ES-I3 (cell line): ENCODE measurements around the gene KNOP1.
"Not testable (repeated sequence)": the region's sequence is repeated elsewhere in the genome, so short reads cannot be mapped to it uniquely, and the experiment has no call there.

Experiments used
- H3K36me3 ChIP-seq: 2 replicates; pipeline ENCODE4 v1.6.1; 2013; ENCODE audit warnings: mild to moderate bottlenecking, low read length, control low read depth, moderate library complexity; ENCODE audit not compliant: insufficient read depth
- H3K4me1 ChIP-seq: 2 replicates; pipeline ENCODE4 v1.6.1; 2013; ENCODE audit warnings: mild to moderate bottlenecking, control low read depth, low read length; ENCODE audit not compliant: insufficient read depth
- H3K9ac ChIP-seq: 2 replicates; pipeline ENCODE4 v1.6.1; 2013; ENCODE audit warnings: low read depth, mild to moderate bottlenecking, low read length, moderate library complexity
- H3K9me3 ChIP-seq: 2 replicates; pipeline ENCODE4 v1.6.1; 2013; ENCODE audit warnings: mild to moderate bottlenecking, low read length, moderate library complexity; ENCODE audit not compliant: control insufficient read depth, insufficient read depth

Gene KNOP1

GRCh38 chr16:19694989-19695388 is 23.0 kb downstream of the KNOP1 start:
- Histone ChIP-seq H3K9me3 (no peaks in the 10 kb centered on the region), H3K9ac (no peak overlapping the region), H3K4me1 (no peaks in the 10 kb centered on the region), H3K36me3 (peaks cover 15% of the 10 kb centered on the region)

GRCh38 chr16:19691161-19691711 is 26.8 kb downstream of the KNOP1 start:
- peaks cover 7% of the 10 kb centered on the region for H3K4me1 ChIP-seq
- no peak overlapping the region for H3K9ac ChIP-seq
- H3K9me3 ChIP-seq: no peaks in the 10 kb centered on the region
- H3K36me3 ChIP-seq: peaks cover 10% of the 10 kb centered on the region

- Histone ChIP-seq H3K9ac (no peak overlapping the region), H3K9me3 (no peaks in the 10 kb centered on the region), H3K36me3 (peaks cover 16% of the 10 kb centered on the region), H3K4me1 (peaks cover 7% of the 10 kb centered on the region)
These were observed 27.8 kb downstream of the KNOP1 start for GRCh38 chr16:19690196-19690595.

DNA sequence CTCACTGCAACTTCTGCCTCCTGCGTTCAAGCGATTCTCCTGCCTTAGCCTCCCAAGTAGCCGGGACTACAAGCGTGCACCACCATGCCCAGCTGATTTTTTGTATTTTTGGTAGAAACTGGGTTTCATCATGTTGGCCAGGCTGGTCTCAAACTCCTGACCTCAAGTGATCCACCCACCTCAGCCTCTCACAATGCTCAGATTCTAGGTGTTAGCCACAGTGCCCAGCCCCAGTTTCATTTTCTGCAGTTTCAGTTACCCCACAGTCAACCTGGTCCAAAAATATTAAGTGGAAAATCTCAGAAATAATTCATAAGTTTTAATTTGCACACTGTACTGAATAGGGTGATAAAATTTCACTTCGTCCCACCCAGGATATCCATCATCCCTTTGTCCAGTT is 28.7 kb downstream of the KNOP1 start:
- Histone ChIP-seq H3K9me3 (no peaks in the 10 kb centered on the region), H3K36me3 (peaks cover 18% of the 10 kb centered on the region), H3K4me1 (peaks cover 7% of the 10 kb centered on the region), H3K9ac (no peak overlapping the region)

- H3K9ac ChIP-seq: no peak overlapping the region
- peaks cover 19% of the 10 kb centered on the region for H3K36me3 ChIP-seq
- no peaks in the 10 kb centered on the region for H3K9me3 ChIP-seq
- peaks cover 7% of the 10 kb centered on the region for H3K4me1 ChIP-seq
These were observed 29.5 kb downstream of the KNOP1 start for GRCh38 chr16:19688396-19689024.

- no peaks in the 10 kb centered on the region for H3K9me3 ChIP-seq
- H3K9ac ChIP-seq: no peak overlapping the region
- peaks cover 21% of the 10 kb centered on the region for H3K36me3 ChIP-seq
- H3K4me1 ChIP-seq: peaks cover 7% of the 10 kb centered on the region
These were observed 30.7 kb downstream of the KNOP1 start for GRCh38 chr16:19687279-19687678.

DNA sequence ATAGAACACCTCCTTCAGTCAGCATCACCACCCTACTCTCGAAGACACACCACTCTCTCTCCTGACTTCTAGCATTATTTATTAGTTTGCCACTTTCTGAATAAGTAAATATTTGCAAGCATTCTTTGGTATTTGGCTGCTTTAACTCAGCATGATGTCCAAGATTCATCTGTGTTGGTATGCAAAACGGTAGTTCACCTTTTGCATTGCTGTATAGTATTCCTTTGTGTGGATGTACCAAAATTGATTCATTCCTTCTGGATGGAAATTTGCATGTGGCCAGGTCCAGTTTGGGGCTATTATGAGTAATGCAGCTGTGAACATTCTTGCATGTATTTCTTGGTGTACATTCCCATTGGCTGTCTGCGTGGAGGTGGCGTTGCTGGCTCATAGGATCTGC is 32.9 kb downstream of the KNOP1 start:
- H3K36me3 ChIP-seq: peaks cover 18% of the 10 kb centered on the region
- no peaks in the 10 kb centered on the region for H3K9me3 ChIP-seq
- H3K9ac ChIP-seq: no peak overlapping the region
- H3K4me1 ChIP-seq: peaks cover 7% of the 10 kb centered on the region

GRCh38 chr16:19683453-19684236 is 34.4 kb downstream of the KNOP1 start:
- Histone ChIP-seq H3K36me3 (peaks cover 18% of the 10 kb centered on the region), H3K4me1 (peaks cover 7% of the 10 kb centered on the region), H3K9ac (no peak overlapping the region), H3K9me3 (no peaks in the 10 kb centered on the region)

DNA sequence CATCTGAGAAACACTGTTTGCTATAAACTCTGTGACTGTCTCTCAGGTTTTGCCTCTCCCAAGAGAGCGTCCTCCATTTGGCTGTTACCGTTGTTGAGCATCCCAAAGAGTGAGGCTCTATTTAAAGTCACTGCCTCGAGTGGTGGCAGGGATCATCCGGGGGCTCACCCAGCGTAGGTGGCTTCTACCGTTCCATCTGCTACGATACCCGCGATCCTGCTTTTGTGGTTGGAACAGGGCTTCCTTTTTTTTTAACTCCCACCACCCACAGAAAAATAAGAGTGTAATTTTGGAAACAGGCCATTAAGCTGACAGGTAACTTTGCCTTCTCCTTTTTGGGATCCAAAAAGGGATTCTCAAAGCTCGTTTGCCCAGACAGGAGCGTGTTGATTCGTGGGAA is 36.4 kb downstream of the KNOP1 start:
- H3K36me3 ChIP-seq: peaks cover 18% of the 10 kb centered on the region
- no peaks in the 10 kb centered on the region for H3K9me3 ChIP-seq
- no peaks in the 10 kb centered on the region for H3K4me1 ChIP-seq
- H3K9ac ChIP-seq: no peak overlapping the region

- no peaks in the 10 kb centered on the region for H3K4me1 ChIP-seq
- H3K36me3 ChIP-seq: peaks cover 18% of the 10 kb centered on the region
- H3K9ac ChIP-seq: no peak overlapping the region
- no peaks in the 10 kb centered on the region for H3K9me3 ChIP-seq
These were observed 37.1 kb downstream of the KNOP1 start for GRCh38 chr16:19680881-19681340.

GRCh38 chr16:19679281-19679680 is 38.7 kb downstream of the KNOP1 start:
- not testable (repeated sequence) for H3K4me1 ChIP-seq, H3K9ac ChIP-seq, H3K9me3 ChIP-seq
- peaks cover 10% of the 10 kb centered on the region; the same call in 1 of the 2 replicates for H3K36me3 ChIP-seq

GRCh38 chr16:19678804-19679203 is 39.2 kb downstream of the KNOP1 start:
- no peak overlapping the region for H3K9ac ChIP-seq
- no peaks in the 10 kb centered on the region for H3K4me1 ChIP-seq
- H3K36me3 ChIP-seq: peaks cover 10% of the 10 kb centered on the region; the same call in 1 of the 2 replicates
- H3K9me3 ChIP-seq: no peaks in the 10 kb centered on the region

DNA sequence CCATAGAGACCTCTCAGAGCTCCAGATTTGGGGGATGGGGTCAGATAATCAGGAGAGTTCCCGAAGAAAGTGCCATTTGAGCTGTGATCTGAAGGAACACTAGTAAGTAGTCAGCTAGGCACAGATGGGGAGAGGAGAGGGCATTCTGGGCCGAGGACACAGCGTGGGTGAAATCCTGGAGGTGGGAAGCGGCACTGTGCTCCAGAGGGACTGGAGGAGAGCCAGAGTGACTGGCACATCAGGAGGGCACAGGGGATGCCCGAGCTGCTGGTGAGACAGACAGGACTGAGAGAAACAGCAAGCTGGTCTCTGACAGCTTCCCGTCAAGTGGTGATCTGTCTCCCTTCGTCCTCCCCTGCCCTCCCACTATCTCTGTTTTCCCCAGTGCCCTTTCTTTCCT is 40.6 kb downstream of the KNOP1 start:
- no peaks in the 10 kb centered on the region for H3K4me1 ChIP-seq
- no peaks in the 10 kb centered on the region for H3K9me3 ChIP-seq
- no peaks in the 10 kb centered on the region for H3K36me3 ChIP-seq
- no peak overlapping the region for H3K9ac ChIP-seq

- no peaks in the 10 kb centered on the region for H3K36me3 ChIP-seq
- H3K9me3 ChIP-seq: no peaks in the 10 kb centered on the region
- H3K9ac ChIP-seq: no peak overlapping the region
- no peaks in the 10 kb centered on the region for H3K4me1 ChIP-seq
These were observed 43.5 kb downstream of the KNOP1 start for GRCh38 chr16:19674485-19674884.

- Histone ChIP-seq H3K36me3 (no peaks in the 10 kb centered on the region), H3K9ac (no peak overlapping the region), H3K4me1 (no peaks in the 10 kb centered on the region), H3K9me3 (no peaks in the 10 kb centered on the region)
These were observed 45.6 kb downstream of the KNOP1 start for GRCh38 chr16:19672378-19672777.
